ENCODE results near the gene TM4SF4.
A peak's percentile ranks its signal among the peaks of the same experiment; 100 is the strongest.

TM4SF4 gene

GRCh38 chr3:149548669-149549065 is 74.2 kb downstream of the TM4SF4 start:
- H3K27ac ChIP-seq (ENCODE audit: low read depth, low read length, severe bottlenecking): peak overlapping the region; percentile 84
- WGBS, 2 experiments (ENCODE audit: insufficient coverage in 2 of 2): no CpG with 5 or more reads among the region's 4 CpGs

GRCh38 chr3:149551500-149551899 is 77.0 kb downstream of the TM4SF4 start:
- no peak overlapping the region for H3K27ac ChIP-seq (ENCODE audit: low read depth, low read length, severe bottlenecking)
- peaks cover 17% of the 10 kb centered on the region for H3K36me3 ChIP-seq (ENCODE audit: control insufficient read depth, insufficient read depth, low read length)
- H3K9me3 ChIP-seq (ENCODE audit: control insufficient read depth, low read length): no peaks in the 10 kb centered on the region
- H3K4me1 ChIP-seq (ENCODE audit: control insufficient read depth, insufficient read depth, low read length, poor library complexity, severe bottlenecking): peaks cover 42% of the 10 kb centered on the region
- no peak overlapping the region for H3K4me3 ChIP-seq (ENCODE audit: extremely low read depth, insufficient read depth, low read length, poor library complexity, severe bottlenecking)

More at GRCh38 chr3:149548669-149549065, 74.2 kb downstream of the TM4SF4 start:
- Histone ChIP-seq H3K36me3 (ENCODE audit: control insufficient read depth, insufficient read depth, low read length) (peaks cover 38% of the 10 kb centered on the region), H3K4me1 (ENCODE audit: control insufficient read depth, insufficient read depth, low read length, poor library complexity, severe bottlenecking) (peaks cover 21% of the 10 kb centered on the region), H3K4me3 (ENCODE audit: extremely low read depth, insufficient read depth, low read length, poor library complexity, severe bottlenecking) (no peak overlapping the region), H3K9me3 (ENCODE audit: control insufficient read depth, low read length) (no peaks in the 10 kb centered on the region)

DNA sequence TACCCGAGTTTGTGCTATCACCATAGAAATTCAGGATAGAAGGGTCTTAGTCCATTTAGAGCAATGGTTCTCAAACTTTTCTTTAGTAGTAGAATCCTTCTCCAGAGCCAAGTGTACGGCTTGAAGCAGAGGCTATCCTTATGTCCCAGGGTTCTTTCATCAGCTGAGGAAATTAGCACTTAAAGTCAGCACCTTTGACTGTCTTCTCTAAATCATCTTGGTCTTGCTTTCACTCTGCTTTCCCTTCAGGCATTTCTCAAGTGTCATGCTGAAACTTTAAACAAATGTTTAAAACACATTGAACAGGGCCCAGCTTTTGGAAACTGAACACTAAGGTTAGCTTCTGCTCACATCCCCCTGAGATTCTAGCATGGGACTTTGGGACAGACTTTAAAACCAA is 78.2 kb downstream of the TM4SF4 start:
- H3K4me1 ChIP-seq (ENCODE audit: control insufficient read depth, insufficient read depth, low read length, poor library complexity, severe bottlenecking): peaks cover 43% of the 10 kb centered on the region
- 89 to 93% methylated on average over 1 of the region's 2 CpGs for WGBS, 2 experiments (ENCODE audit: insufficient coverage in 2 of 2)
- H3K36me3 ChIP-seq (ENCODE audit: control insufficient read depth, insufficient read depth, low read length): peaks cover 12% of the 10 kb centered on the region
- H3K27ac ChIP-seq (ENCODE audit: low read depth, low read length, severe bottlenecking): no peak overlapping the region
- no peak overlapping the region for H3K4me3 ChIP-seq (ENCODE audit: extremely low read depth, insufficient read depth, low read length, poor library complexity, severe bottlenecking)
- no peaks in the 10 kb centered on the region for H3K9me3 ChIP-seq (ENCODE audit: control insufficient read depth, low read length)

Data from mesodermal cell (in vitro differentiated cells).